HEK293 (cell line): Measurements from ENCODE around the gene SLC25A26.

ENCODE experiments used
- OVOL3 ChIP-seq: fragments of 450-650 bp; formaldehyde crosslinking; IDR thresholded peaks from 2 replicates; pipeline ENCODE4 v1.5.1; 2016; ENCODE audit warnings: missing biosample characterization, missing genetic modification characterization
- ZNF140 ChIP-seq: fragments of 450-650 bp; formaldehyde crosslinking; IDR thresholded peaks from 2 replicates; pipeline ENCODE4 v1.5.1; 2016; ENCODE audit warnings: missing biosample characterization, missing genetic modification characterization
- ZNF184 ChIP-seq: fragments of 450-650 bp; IDR thresholded peaks from 2 replicates; pipeline ENCODE4 v1.5.1; 2018; ENCODE audit warnings: missing biosample characterization, mild to moderate bottlenecking, missing genetic modification characterization
- ZNF2 ChIP-seq: fragments of 450-650 bp; formaldehyde crosslinking; IDR thresholded peaks from 2 replicates; pipeline ENCODE4 v1.5.1; 2016; ENCODE audit warnings: missing biosample characterization, missing genetic modification characterization
- ZNF37A ChIP-seq: fragments of 450-650 bp; IDR thresholded peaks from 2 replicates; pipeline ENCODE4 v1.5.1; 2018; ENCODE audit warnings: missing biosample characterization, missing genetic modification characterization
- ZNF571 ChIP-seq: fragments of 450-650 bp; formaldehyde crosslinking; IDR thresholded peaks from 2 replicates; pipeline ENCODE4 v1.5.0; 2017; ENCODE audit warnings: missing biosample characterization, missing genetic modification characterization
- ZNF654 ChIP-seq: fragments of 450-650 bp; formaldehyde crosslinking; IDR thresholded peaks from 2 replicates; pipeline ENCODE4 v1.5.1; 2016; ENCODE audit warnings: low read depth, missing biosample characterization, missing genetic modification characterization
- ZNF660 ChIP-seq: fragments of 450-650 bp; IDR thresholded peaks from 2 replicates; pipeline ENCODE4 v1.5.1; 2018; ENCODE audit warnings: missing biosample characterization, mild to moderate bottlenecking, missing genetic modification characterization
- ZSCAN30 ChIP-seq: fragments of 450-650 bp; IDR thresholded peaks from 2 replicates; pipeline ENCODE4 v1.5.1; 2018; ENCODE audit warnings: missing biosample characterization, mild to moderate bottlenecking, missing genetic modification characterization, moderate library complexity
- TF ChIP-seq, protein P1 (sequence below): fragments of 450-650 bp; formaldehyde crosslinking; IDR thresholded peaks from 2 replicates; pipeline ENCODE4 v1.5.1; 2016; ENCODE audit warnings: missing biosample characterization, missing genetic modification characterization
- TF ChIP-seq, protein P2 (sequence below): fragments of 450-650 bp; formaldehyde crosslinking; IDR thresholded peaks from 2 replicates; pipeline ENCODE4 v1.5.0; 2017; ENCODE audit warnings: missing biosample characterization, missing genetic modification characterization, borderline replicate concordance
- TF ChIP-seq, protein P3 (sequence below): fragments of 450-650 bp; formaldehyde crosslinking; IDR thresholded peaks from 2 replicates; pipeline ENCODE4 v1.5.1; 2016; ENCODE audit warnings: missing biosample characterization, missing genetic modification characterization, low read depth
- TF ChIP-seq, protein P4 (sequence below): fragments of 450-650 bp; formaldehyde crosslinking; IDR thresholded peaks from 2 replicates; pipeline ENCODE4 v1.5.1; 2016; ENCODE audit warnings: missing biosample characterization, missing genetic modification characterization, borderline replicate concordance
- TF ChIP-seq, protein P5 (sequence below): fragments of 450-650 bp; formaldehyde crosslinking; IDR thresholded peaks from 2 replicates; pipeline ENCODE4 v1.5.1; 2017; ENCODE audit warnings: missing biosample characterization, missing genetic modification characterization
- TF ChIP-seq, protein P6 (sequence below): fragments of 450-650 bp; formaldehyde crosslinking; IDR thresholded peaks from 2 replicates; pipeline ENCODE4 v1.5.1; 2017; ENCODE audit warnings: missing biosample characterization, mild to moderate bottlenecking, missing genetic modification characterization, moderate library complexity

Gene SLC25A26

DNA sequence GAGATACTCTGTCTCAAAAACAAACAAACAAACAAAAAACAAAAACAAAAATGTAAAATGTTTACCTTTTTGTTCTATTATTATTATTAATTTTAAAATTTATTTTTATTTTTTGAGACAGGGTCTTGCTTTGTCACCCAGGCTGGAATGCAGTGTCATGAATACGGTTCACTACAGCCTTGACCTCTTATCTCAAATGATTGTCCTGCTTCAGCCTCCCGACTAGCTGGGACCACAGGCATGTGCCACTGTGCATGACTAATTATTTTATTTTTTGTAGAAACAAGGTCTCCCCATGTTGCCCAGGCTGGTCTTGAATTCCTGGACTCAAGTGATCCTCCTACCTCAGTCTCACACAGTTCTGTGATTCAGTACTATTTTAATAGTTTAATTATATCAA is 5.7 kb upstream of the SLC25A26 start (continued):
- TF ChIP-seq, protein P1, sequence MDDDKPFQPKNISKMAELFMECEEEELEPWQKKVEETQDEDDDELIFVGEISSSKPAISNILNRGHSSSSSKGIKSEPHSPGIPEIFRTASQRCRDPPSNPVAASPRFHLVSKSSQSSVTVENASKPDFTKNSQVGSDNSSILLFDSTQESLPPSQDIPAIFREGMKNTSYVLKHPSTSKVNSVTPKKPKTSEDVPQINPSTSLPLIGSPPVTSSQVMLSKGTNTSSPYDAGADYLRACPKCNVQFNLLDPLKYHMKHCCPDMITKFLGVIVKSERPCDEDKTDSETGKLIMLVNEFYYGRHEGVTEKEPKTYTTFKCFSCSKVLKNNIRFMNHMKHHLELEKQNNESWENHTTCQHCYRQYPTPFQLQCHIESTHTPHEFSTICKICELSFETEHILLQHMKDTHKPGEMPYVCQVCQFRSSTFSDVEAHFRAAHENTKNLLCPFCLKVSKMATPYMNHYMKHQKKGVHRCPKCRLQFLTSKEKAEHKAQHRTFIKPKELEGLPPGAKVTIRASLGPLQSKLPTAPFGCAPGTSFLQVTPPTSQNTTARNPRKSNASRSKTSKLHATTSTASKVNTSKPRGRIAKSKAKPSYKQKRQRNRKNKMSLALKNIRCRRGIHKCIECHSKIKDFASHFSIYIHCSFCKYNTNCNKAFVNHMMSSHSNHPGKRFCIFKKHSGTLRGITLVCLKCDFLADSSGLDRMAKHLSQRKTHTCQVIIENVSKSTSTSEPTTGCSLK (tag by site-specific recombination) = no peak
- no peak for TF ChIP-seq ZNF37A (tag by site-specific recombination)
- TF ChIP-seq, protein P2, sequence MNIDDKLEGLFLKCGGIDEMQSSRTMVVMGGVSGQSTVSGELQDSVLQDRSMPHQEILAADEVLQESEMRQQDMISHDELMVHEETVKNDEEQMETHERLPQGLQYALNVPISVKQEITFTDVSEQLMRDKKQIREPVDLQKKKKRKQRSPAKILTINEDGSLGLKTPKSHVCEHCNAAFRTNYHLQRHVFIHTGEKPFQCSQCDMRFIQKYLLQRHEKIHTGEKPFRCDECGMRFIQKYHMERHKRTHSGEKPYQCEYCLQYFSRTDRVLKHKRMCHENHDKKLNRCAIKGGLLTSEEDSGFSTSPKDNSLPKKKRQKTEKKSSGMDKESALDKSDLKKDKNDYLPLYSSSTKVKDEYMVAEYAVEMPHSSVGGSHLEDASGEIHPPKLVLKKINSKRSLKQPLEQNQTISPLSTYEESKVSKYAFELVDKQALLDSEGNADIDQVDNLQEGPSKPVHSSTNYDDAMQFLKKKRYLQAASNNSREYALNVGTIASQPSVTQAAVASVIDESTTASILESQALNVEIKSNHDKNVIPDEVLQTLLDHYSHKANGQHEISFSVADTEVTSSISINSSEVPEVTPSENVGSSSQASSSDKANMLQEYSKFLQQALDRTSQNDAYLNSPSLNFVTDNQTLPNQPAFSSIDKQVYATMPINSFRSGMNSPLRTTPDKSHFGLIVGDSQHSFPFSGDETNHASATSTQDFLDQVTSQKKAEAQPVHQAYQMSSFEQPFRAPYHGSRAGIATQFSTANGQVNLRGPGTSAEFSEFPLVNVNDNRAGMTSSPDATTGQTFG (tag by site-specific recombination) = no peak
- TF ChIP-seq ZNF571 (tag by site-specific recombination) = no peak
- TF ChIP-seq ZNF184 = no peak
- TF ChIP-seq, protein P3, sequence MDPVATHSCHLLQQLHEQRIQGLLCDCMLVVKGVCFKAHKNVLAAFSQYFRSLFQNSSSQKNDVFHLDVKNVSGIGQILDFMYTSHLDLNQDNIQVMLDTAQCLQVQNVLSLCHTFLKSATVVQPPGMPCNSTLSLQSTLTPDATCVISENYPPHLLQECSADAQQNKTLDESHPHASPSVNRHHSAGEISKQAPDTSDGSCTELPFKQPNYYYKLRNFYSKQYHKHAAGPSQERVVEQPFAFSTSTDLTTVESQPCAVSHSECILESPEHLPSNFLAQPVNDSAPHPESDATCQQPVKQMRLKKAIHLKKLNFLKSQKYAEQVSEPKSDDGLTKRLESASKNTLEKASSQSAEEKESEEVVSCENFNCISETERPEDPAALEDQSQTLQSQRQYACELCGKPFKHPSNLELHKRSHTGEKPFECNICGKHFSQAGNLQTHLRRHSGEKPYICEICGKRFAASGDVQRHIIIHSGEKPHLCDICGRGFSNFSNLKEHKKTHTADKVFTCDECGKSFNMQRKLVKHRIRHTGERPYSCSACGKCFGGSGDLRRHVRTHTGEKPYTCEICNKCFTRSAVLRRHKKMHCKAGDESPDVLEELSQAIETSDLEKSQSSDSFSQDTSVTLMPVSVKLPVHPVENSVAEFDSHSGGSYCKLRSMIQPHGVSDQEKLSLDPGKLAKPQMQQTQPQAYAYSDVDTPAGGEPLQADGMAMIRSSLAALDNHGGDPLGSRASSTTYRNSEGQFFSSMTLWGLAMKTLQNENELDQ (tag by site-specific recombination) = no peak
- TF ChIP-seq OVOL3 (tag by site-specific recombination) = no peak
- no peak for TF ChIP-seq ZNF2 (tag by site-specific recombination)
- TF ChIP-seq, protein P4, sequence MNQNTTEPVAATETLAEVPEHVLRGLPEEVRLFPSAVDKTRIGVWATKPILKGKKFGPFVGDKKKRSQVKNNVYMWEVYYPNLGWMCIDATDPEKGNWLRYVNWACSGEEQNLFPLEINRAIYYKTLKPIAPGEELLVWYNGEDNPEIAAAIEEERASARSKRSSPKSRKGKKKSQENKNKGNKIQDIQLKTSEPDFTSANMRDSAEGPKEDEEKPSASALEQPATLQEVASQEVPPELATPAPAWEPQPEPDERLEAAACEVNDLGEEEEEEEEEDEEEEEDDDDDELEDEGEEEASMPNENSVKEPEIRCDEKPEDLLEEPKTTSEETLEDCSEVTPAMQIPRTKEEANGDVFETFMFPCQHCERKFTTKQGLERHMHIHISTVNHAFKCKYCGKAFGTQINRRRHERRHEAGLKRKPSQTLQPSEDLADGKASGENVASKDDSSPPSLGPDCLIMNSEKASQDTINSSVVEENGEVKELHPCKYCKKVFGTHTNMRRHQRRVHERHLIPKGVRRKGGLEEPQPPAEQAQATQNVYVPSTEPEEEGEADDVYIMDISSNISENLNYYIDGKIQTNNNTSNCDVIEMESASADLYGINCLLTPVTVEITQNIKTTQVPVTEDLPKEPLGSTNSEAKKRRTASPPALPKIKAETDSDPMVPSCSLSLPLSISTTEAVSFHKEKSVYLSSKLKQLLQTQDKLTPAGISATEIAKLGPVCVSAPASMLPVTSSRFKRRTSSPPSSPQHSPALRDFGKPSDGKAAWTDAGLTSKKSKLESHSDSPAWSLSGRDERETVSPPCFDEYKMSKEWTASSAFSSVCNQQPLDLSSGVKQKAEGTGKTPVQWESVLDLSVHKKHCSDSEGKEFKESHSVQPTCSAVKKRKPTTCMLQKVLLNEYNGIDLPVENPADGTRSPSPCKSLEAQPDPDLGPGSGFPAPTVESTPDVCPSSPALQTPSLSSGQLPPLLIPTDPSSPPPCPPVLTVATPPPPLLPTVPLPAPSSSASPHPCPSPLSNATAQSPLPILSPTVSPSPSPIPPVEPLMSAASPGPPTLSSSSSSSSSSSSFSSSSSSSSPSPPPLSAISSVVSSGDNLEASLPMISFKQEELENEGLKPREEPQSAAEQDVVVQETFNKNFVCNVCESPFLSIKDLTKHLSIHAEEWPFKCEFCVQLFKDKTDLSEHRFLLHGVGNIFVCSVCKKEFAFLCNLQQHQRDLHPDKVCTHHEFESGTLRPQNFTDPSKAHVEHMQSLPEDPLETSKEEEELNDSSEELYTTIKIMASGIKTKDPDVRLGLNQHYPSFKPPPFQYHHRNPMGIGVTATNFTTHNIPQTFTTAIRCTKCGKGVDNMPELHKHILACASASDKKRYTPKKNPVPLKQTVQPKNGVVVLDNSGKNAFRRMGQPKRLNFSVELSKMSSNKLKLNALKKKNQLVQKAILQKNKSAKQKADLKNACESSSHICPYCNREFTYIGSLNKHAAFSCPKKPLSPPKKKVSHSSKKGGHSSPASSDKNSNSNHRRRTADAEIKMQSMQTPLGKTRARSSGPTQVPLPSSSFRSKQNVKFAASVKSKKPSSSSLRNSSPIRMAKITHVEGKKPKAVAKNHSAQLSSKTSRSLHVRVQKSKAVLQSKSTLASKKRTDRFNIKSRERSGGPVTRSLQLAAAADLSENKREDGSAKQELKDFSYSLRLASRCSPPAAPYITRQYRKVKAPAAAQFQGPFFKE (tag by site-specific recombination) = no peak
- TF ChIP-seq ZNF660 (tag by site-specific recombination) = no peak
- TF ChIP-seq, protein P5, sequence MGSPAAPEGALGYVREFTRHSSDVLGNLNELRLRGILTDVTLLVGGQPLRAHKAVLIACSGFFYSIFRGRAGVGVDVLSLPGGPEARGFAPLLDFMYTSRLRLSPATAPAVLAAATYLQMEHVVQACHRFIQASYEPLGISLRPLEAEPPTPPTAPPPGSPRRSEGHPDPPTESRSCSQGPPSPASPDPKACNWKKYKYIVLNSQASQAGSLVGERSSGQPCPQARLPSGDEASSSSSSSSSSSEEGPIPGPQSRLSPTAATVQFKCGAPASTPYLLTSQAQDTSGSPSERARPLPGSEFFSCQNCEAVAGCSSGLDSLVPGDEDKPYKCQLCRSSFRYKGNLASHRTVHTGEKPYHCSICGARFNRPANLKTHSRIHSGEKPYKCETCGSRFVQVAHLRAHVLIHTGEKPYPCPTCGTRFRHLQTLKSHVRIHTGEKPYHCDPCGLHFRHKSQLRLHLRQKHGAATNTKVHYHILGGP (tag by site-specific recombination) = no peak
- TF ChIP-seq, protein P6, sequence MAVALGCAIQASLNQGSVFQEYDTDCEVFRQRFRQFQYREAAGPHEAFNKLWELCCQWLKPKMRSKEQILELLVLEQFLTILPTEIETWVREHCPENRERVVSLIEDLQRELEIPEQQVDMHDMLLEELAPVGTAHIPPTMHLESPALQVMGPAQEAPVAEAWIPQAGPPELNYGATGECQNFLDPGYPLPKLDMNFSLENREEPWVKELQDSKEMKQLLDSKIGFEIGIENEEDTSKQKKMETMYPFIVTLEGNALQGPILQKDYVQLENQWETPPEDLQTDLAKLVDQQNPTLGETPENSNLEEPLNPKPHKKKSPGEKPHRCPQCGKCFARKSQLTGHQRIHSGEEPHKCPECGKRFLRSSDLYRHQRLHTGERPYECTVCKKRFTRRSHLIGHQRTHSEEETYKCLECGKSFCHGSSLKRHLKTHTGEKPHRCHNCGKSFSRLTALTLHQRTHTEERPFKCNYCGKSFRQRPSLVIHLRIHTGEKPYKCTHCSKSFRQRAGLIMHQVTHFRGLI (tag by site-specific recombination) = no peak
- no peak for TF ChIP-seq ZNF654 (tag by site-specific recombination)
- TF ChIP-seq ZSCAN30 (tag by site-specific recombination) = no peak
- no peak for TF ChIP-seq ZNF140 (tag by site-specific recombination)
